GM12873 (cell line): ENCODE measurements around the gene RIMS1.

Experiments used
- CTCF ChIP-seq: IDR thresholded peaks from 2 replicates; pipeline ENCODE4 v1.5.1; 2012; ENCODE audit warnings: low read depth, mild to moderate bottlenecking, moderate library complexity, low read length, control low read depth; ENCODE audit not compliant: insufficient read depth; ENCODE audit errors: missing control alignments

The RIMS1 gene

GRCh38 chr6:72203983-72204382 is 317.6 kb downstream of the RIMS1 start:
- no peak for TF ChIP-seq CTCF

- TF ChIP-seq CTCF: no peak
These were observed 319.1 kb downstream of the RIMS1 start for GRCh38 chr6:72205500-72205899.

- TF ChIP-seq CTCF: no peak
These were observed 320.3 kb downstream of the RIMS1 start for GRCh38 chr6:72206606-72207005.

GRCh38 chr6:72212686-72213085 is 326.3 kb downstream of the RIMS1 start:
- no peak for TF ChIP-seq CTCF

GRCh38 chr6:72213654-72214053 is 327.3 kb downstream of the RIMS1 start:
- TF ChIP-seq CTCF: no peak

GRCh38 chr6:72216222-72217068 is 330.1 kb downstream of the RIMS1 start:
- TF ChIP-seq CTCF: no peak

GRCh38 chr6:72217626-72218025 is 331.3 kb downstream of the RIMS1 start:
- TF ChIP-seq CTCF: no peak
